ENCODE results near the gene FGFR3.

DNA sequence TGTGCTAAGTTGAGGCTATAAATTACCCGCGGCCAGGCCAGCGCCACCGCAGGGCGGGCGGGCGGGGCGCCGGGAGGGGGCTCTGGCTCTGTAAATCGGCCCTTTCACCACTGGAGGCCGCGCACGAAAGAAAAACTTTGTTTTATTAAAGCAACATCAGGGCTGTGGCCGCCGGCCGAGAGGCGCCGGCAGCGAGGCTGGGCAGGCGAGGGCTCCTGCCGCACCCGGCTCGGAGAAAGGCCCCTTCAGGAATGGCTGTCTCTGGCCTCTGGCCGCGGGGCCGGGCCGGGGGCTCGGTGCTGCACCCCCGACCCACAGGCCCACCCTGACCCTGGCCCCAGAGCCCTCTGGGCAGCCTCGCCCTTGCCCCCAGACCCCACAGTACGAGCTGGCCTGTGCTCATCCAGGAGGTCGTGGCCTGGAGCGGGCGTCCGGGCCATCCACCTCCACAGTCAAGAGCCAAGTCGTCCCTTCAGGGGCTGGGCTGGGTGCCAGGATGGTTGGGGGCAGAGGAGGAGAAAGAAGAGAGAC lies 29.5 kb upstream of the FGFR3 start:
- no peak for TF ChIP-seq POLR2AphosphoS5 (IDR thresholded peaks at IDR 0.05; ENCODE audit: low read depth, low read length)
- no peak for TF ChIP-seq POLR2A (IDR thresholded peaks at IDR 0.05; ENCODE audit: low read depth, low read length)

Data from GM12892 (cell line).